Caco-2 (cell line): ENCODE data around the gene PLEKHF1. TPM values are rescaled to one million over a fixed set of nuclear protein-coding genes. Genes with fewer than 3 reads are reported as not detected.

Source experiments
- BruUV-seq: library from RNA; stranded (reverse); fragments of 400-500 nt; replicated peaks from 2 replicates; lab custom pipeline; 2021; lab: Mats Ljungman, UMichigan
- CTCF ChIA-PET: fragments of 300-600 bp; sonication (Branson Sonifier 250); formaldehyde crosslinking; loops from one replicate; lab custom pipeline; 2022; ENCODE audit warnings: antibody characterized with exemption; lab: Charles Lee
- POLR2A ChIA-PET: fragments of 300-600 bp; sonication (Branson Sonifier 250); formaldehyde crosslinking; loops from one replicate; lab custom pipeline; 2022; ENCODE audit warnings: antibody characterized with exemption; lab: Charles Lee
- DNase-seq, 2 experiments: peaks; one replicate each; pipeline versions ENCODE4 v3.0.0 to v3.0.0-alpha.2; 2020 to 2022
- H3K27me3 ChIP-seq: replicated peaks from 2 replicates; pipeline ENCODE4 v1.6.0; 2011; ENCODE audit warnings: low read length; ENCODE audit not compliant: control insufficient read depth, insufficient read depth
- H3K36me3 ChIP-seq: 2 replicates; pipeline ENCODE4 v1.5.1; 2011; ENCODE audit warnings: low read length; ENCODE audit not compliant: control insufficient read depth, insufficient read depth
- H3K4me1 ChIP-seq: fragments of 250-450 bp; sonication (Bioruptor Pico); 2 replicates; pipeline ENCODE4 v1.5.1; 2020; ENCODE audit warnings: mild to moderate bottlenecking
- H3K4me3 ChIP-seq: 2 replicates; pipeline ENCODE4 v1.5.1; 2011; ENCODE audit warnings: low read depth, mild to moderate bottlenecking, control low read depth, low read length
- H3K9me3 ChIP-seq: fragments of 250-450 bp; sonication (Bioruptor Pico); 2 replicates; pipeline ENCODE4 v1.5.1; 2020; ENCODE audit warnings: mild to moderate bottlenecking, moderate library complexity
- H3K27ac Mint-ChIP-seq: one replicate; pipeline ENCODE4 v1.8.0; 2022; ENCODE audit warnings: mixed read lengths; ENCODE audit not compliant: unreplicated experiment
- H3K27me3 Mint-ChIP-seq: one replicate; pipeline ENCODE4 v1.8.0; 2022; ENCODE audit warnings: mixed read lengths; ENCODE audit not compliant: insufficient read depth, unreplicated experiment
- H3K36me3 Mint-ChIP-seq: one replicate; pipeline ENCODE4 v1.8.0; 2022; ENCODE audit warnings: mild to moderate bottlenecking, mixed read lengths; ENCODE audit not compliant: insufficient read depth, unreplicated experiment
- H3K4me1 Mint-ChIP-seq: one replicate; pipeline ENCODE4 v1.8.0; 2022; ENCODE audit warnings: low read depth, mixed read lengths; ENCODE audit not compliant: unreplicated experiment
- H3K4me3 Mint-ChIP-seq: one replicate; pipeline ENCODE4 v1.8.0; 2022; ENCODE audit warnings: mild to moderate bottlenecking, moderate library complexity, mixed read lengths; ENCODE audit not compliant: unreplicated experiment
- H3K9me3 Mint-ChIP-seq: one replicate; pipeline ENCODE4 v1.8.0; 2022; ENCODE audit warnings: mixed read lengths; ENCODE audit not compliant: unreplicated experiment
- intact Hi-C: fragments of 100-400 bp; cut with micrococcal nuclease; formaldehyde crosslinking; loops from one replicate; pipeline ENCODE4 v1.10.0; 2022; ENCODE audit not compliant: unreplicated experiment
- total RNA-seq: library from RNA; stranded (reverse); gene quantifications from 2 replicates; pipeline ENCODE4 v1.2.3, GENCODE V29; 2022
- TF ChIP-seq, protein P1 (sequence below), 2 experiments: fragments of 200-600 bp in 1 of 2; IDR thresholded peaks; 1 replicate in 1 of 2; 2 replicates in 1 of 2; pipeline versions ENCODE4 v1.5.1 to v1.8.0; 2011 to 2022; ENCODE audit warnings: antibody characterized with exemption in 1 of 2, control low read depth in 1 of 2, inconsistent platforms in 1 of 2, low read depth in 1 of 2, low read length in 1 of 2, mild to moderate bottlenecking in 1 of 2, moderate library complexity in 1 of 2; ENCODE audit not compliant: insufficient read depth in 1 of 2, severe bottlenecking in 1 of 2, unreplicated experiment in 1 of 2

PLEKHF1 gene
- total RNA-seq, 1 experiment from 2014 or later: 5.0 TPM

- Mint-ChIP-seq H3K4me3 (no peak overlapping the region), H3K27ac (no peak overlapping the region), H3K36me3 (no peaks in the 10 kb centered on the region), H3K4me1 (no peaks in the 10 kb centered on the region), H3K27me3 (peaks cover 2% of the 10 kb centered on the region), H3K9me3 (no peaks in the 10 kb centered on the region)
- Histone ChIP-seq H3K9me3 (no peaks in the 10 kb centered on the region), H3K27me3 (no peaks in the 10 kb centered on the region), H3K4me3 (no peak overlapping the region), H3K36me3 (no peaks in the 10 kb centered on the region; the same call in 1 of the 2 replicates), H3K4me1 (peaks cover 4% of the 10 kb centered on the region; the same call in 1 of the 2 replicates)
- intact Hi-C loops: no loop called here
- BruUV-seq: no TSS peak
- TF ChIP-seq, protein P1, sequence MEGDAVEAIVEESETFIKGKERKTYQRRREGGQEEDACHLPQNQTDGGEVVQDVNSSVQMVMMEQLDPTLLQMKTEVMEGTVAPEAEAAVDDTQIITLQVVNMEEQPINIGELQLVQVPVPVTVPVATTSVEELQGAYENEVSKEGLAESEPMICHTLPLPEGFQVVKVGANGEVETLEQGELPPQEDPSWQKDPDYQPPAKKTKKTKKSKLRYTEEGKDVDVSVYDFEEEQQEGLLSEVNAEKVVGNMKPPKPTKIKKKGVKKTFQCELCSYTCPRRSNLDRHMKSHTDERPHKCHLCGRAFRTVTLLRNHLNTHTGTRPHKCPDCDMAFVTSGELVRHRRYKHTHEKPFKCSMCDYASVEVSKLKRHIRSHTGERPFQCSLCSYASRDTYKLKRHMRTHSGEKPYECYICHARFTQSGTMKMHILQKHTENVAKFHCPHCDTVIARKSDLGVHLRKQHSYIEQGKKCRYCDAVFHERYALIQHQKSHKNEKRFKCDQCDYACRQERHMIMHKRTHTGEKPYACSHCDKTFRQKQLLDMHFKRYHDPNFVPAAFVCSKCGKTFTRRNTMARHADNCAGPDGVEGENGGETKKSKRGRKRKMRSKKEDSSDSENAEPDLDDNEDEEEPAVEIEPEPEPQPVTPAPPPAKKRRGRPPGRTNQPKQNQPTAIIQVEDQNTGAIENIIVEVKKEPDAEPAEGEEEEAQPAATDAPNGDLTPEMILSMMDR (IDR thresholded peaks at IDR 0.05; ENCODE audit: insufficient read depth in 1 of 2, low read depth in 1 of 2, low read length in 1 of 2, severe bottlenecking in 1 of 2, unreplicated experiment in 1 of 2): no peak
- ChIA-PET CTCF (no interaction called here), POLR2A (no interaction called here)
- DNase-seq: no peak
Measured at GRCh38 chr19:29678484-29679106, 13.3 kb downstream of the PLEKHF1 start.

DNA sequence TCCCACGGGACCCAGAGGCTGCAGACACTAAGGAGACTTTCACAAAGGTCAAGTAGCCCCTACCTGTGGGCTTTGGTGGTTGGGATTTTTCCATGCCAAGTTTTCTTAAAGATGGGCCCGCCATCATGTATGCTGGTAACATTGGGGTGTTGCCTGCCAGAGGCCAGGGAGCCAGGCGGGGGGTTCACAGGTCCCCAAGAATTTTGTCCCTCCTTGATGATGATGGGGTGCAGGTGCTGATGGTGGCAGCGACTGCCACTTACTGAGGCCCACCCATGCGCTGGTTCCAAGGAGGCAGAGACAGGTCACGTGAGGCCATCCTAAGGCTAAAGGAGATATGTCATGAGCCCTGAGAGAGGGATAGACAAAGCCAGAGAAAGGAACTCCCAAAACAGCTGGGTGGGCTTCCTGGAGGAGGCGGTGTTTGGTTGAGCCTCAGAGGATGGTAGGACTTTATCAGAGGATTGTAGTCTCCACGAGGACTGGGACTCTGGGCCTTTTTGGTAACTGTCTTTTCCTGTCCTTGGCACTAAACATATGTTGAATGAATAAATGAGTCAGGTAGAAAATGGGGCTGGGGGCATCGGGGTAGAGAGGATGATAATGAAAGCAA, 14.4 kb downstream of the PLEKHF1 start:
- Mint-ChIP-seq H3K4me3 (no peak overlapping the region), H3K27ac (no peak overlapping the region), H3K4me1 (no peaks in the 10 kb centered on the region), H3K36me3 (no peaks in the 10 kb centered on the region), H3K27me3 (peaks cover 2% of the 10 kb centered on the region), H3K9me3 (no peaks in the 10 kb centered on the region)
- DNase-seq: no peak
- intact Hi-C loops: no loop called here
- CTCF ChIA-PET: no interaction called here
- TF ChIP-seq, protein P1 (IDR thresholded peaks at IDR 0.05; ENCODE audit: insufficient read depth in 1 of 2, low read depth in 1 of 2, low read length in 1 of 2, severe bottlenecking in 1 of 2, unreplicated experiment in 1 of 2): no peak
- H3K27me3 ChIP-seq: no peaks in the 10 kb centered on the region
- H3K36me3 ChIP-seq: no peaks in the 10 kb centered on the region; the same call in 1 of the 2 replicates
- POLR2A ChIA-PET: no interaction called here
- no TSS peak for BruUV-seq
- no peaks in the 10 kb centered on the region for H3K9me3 ChIP-seq
- H3K4me3 ChIP-seq: no peak overlapping the region
- peaks cover 4% of the 10 kb centered on the region; the same call in 1 of the 2 replicates for H3K4me1 ChIP-seq

DNA sequence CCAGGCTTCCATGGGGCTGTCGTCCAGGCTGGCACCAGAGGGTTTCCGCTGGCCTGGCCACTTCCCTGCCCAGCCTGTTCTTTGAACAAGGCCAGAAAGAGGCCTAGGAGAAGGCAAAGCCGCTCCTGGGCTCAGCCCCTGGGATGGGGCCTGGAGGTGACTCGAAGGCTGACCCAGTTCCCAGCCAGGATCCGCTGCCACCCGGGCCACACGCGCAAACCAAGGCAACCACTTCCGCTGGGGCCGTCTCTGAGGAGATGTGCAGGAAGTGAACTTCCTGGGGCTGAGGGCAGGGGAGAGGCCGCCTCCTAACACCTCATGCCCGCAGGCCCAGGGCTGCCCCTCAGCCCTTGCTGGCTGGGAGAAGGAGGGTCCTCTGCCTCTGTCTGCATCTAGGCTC, 15.2 kb downstream of the PLEKHF1 start:
- no TSS peak for BruUV-seq
- H3K36me3 ChIP-seq: no peaks in the 10 kb centered on the region; the same call in 1 of the 2 replicates
- intact Hi-C loops: no loop called here
- no peaks in the 10 kb centered on the region for H3K9me3 ChIP-seq
- H3K27me3 Mint-ChIP-seq: peaks cover 2% of the 10 kb centered on the region
- no peak overlapping the region for H3K27ac Mint-ChIP-seq
- no peaks in the 10 kb centered on the region for H3K9me3 Mint-ChIP-seq
- ChIA-PET CTCF (no interaction called here), POLR2A (no interaction called here)
- no peak overlapping the region for H3K4me3 ChIP-seq
- H3K36me3 Mint-ChIP-seq: no peaks in the 10 kb centered on the region
- TF ChIP-seq, protein P1 (IDR thresholded peaks at IDR 0.05; ENCODE audit: insufficient read depth in 1 of 2, low read depth in 1 of 2, low read length in 1 of 2, severe bottlenecking in 1 of 2, unreplicated experiment in 1 of 2): no peak
- no peaks in the 10 kb centered on the region for H3K4me1 Mint-ChIP-seq
- no peaks in the 10 kb centered on the region for H3K27me3 ChIP-seq
- no peak overlapping the region for H3K4me3 Mint-ChIP-seq
- no peak for DNase-seq
- H3K4me1 ChIP-seq: peaks cover 4% of the 10 kb centered on the region; the same call in 1 of the 2 replicates
